ENCODE measurements around the gene ABCC2.
"Not testable (repeated sequence)": the region's sequence is repeated elsewhere in the genome, so short reads cannot be mapped to it uniquely, and the experiment has no call there.

ABCC2 gene

DNA sequence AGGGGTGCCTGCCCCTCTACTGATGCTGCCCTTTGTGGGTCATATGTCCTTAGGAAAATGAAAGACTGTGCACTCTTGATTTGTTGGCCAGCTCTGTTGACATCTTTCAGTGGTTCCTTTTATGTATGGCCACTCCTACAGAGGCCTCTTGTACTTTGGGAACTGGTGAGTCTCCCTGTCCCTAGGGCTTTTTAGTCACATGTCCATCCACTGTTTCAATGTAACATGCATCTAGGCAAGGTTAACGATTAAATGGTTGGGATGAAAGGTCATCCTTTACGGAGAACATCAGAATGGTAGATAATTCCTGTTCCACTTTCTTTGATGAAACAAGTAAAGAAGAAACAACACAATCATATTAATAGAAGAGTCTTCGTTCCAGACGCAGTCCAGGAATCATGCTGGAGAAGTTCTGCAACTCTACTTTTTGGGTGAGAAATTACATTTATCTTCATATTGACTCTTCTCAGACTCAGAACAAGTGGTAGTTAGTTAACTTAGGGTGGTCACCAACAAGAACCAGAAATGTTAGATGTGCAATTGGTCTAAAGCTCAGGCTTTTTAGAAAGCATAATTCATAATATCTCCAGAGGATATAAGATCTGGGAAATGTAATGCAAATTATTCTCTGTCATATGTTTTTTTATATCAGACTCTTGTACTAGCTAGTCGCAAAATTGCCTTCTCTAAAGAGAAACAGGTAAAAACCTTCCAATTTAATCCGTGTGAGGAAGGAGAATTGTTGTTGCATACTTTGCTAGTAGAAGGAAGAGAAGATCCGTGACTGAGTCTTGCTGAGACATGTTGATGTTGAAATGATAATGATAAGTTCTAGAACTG, at the start of gene ABCC2:
TSS of gene ABCC2 (plus strand) at position 194 of the 840 bp plus-strand sequence. CDS start at position 399, 205 bp downstream.
- no peak for DNase-seq (ENCODE audit: low spot score)

DNA sequence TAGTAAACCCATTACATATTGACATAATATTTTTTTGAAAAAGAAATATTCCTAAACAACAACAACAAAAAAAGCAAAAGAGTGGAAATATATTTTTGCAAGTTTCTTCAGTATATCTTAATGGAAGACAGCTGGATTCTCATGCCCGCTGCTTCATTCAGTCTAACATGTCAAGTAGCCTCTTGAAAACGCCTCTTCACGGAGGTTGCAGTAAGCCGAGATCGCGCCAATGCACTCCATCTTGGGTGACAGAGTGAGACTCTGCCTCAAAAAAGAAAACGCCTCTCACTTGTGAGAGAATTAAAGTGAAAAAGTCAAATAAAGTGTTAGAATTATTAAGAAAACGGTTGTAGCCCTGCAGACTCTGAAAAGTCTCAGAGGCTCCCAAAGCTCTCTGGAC, 49.1 kb upstream of the ABCC2 start:
- DNase-seq (ENCODE audit: low spot score), result no peak

DNA sequence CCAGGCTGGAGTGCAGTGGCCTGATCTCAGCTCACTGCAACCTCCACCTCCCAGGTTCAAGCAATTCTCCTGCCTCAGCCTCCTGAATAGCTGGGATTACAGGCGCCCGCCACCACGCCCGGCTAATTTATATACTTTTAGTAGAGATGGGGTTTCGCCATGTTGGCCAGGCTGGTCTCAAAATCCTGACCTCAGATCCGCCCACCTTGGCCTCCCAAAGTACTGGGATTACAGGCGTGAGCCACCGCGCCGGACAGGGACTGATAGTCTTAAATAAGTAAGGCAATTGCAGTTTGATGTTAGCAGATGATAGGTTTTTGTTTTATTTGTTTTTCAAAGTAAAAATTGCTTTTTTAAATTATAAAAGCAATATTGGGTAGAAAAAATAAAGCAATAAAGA, 48.3 kb upstream of the ABCC2 start:
- not testable (repeated sequence) for DNase-seq (ENCODE audit: low spot score)

DNA sequence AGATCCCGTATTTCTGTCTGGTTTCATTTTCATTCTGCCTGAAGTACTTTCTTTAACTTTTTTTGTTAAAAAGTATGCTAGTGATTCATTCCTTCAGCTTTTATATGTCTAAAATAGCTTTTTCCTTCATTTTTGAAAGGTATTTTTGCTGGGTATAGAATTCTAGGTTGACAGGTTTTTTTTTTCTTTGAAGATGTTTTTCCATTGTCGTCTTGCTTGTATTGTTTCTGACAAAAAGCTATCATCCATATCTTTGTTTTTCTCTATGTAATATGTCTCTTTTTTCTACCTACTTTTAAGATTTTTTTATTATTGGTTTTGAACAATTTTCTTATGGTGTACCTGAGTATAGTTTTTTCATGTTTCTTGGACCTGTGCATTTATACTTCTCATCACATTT, 42.2 kb upstream of the ABCC2 start:
- no peak for DNase-seq (ENCODE audit: low spot score)

DNA sequence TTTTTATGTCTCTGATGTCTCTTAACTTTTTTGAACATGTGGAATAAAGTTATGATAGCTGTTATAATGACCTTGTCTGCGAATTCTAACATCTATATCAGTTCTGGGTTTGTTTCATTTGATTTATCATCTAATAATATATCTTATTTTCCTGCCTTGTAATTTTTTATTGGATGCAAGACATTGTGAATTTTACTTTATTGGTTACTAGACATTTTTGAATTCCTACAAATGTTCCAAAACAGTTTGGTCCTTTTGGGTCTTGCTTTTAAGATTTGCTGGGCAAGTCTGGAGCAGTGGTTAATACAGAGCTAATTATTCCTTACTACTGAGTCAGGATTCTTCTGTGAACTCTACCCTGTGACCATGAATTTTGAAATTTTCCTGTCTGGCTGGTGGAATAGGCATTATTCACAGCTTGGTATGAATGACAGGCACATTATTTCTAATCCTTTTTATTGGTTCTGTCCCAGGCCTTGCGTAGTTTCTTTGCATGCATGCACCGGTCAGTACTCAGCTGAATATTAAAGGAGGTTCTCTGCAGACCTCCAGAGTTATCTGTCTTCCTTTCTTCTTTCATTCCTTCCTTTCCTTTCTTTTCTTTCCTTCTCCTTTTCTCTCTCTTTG, 41.4 kb upstream of the ABCC2 start:
- DNase-seq (ENCODE audit: low spot score), result no peak

DNA sequence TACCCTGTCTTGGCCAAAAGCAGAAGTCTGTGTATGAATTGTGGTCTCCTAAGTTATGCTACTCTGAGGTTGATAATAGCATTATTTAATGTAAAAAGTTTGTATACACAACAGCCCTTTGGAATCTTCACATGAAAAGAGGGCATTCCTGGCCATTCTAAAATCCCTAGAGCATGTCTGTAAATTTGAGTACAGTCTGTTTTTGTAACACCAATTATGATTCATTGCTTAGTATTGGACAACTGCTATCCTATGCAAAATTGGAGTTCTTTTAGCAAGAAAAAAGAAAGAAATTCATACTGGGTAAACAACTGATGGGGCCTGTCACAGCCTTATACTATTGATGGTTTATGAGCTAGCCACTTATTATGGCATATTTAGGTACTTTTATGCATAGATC, 40.2 kb upstream of the ABCC2 start:
- no peak for DNase-seq (ENCODE audit: low spot score)

DNA sequence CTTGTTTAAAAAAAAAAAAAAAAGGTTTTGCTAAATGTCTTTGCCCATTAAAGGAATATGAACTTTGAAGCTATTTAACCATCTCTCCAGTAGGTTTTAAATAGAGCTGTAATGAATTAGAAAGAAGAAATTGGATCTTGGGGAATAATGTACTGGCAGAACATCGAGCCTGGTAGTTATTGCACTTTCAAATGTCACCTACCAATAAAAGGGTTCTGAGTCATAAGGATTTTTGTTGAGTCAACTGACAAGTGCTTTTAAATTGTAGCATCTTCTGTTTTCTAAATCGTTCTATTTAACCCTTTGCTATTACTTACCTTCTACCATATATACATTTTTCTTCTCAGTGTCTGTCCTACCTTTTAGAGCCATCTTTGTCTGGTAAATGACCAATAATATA, 39.7 kb upstream of the ABCC2 start:
- DNase-seq (ENCODE audit: low spot score), result no peak

DNA sequence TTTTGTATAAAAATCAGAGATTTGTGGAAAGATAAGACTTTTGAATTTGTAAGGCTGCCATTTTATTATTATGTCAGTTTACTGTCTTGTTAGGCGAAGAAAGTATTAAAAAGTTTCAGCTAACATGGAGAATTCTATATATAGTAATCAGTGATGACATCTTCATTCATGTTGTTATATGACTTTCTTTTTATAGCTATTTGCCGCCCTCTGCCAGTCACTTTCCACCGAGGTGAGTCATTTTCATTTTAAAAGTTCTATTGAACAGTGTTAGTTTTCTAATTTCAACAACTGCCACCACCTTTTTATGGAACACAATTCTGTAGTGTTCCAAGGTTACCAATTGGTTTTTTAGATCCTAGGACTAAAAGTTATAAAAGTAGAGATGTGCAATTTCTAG, 38.6 kb upstream of the ABCC2 start:
- DNase-seq (ENCODE audit: low spot score), result no peak

DNA sequence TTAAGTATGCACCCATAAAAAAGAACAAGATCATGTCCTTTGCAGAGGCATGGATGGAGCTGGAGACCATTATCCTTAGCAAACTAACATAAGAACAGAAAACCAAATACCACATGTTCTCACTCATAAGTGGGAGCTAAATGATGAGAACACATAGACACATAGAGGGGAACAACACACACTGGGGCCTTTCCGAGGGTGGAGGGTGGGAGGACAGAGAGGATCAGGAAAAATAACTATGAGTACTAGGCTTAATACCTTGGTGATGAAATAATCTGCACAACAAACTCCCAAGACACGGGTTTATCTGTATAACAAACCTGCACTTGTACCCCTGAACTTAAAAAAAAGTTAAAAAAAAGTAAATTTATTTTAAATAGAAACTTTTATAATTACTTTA, 36.3 kb upstream of the ABCC2 start:
- DNase-seq (ENCODE audit: low spot score), result not testable (repeated sequence)

DNA sequence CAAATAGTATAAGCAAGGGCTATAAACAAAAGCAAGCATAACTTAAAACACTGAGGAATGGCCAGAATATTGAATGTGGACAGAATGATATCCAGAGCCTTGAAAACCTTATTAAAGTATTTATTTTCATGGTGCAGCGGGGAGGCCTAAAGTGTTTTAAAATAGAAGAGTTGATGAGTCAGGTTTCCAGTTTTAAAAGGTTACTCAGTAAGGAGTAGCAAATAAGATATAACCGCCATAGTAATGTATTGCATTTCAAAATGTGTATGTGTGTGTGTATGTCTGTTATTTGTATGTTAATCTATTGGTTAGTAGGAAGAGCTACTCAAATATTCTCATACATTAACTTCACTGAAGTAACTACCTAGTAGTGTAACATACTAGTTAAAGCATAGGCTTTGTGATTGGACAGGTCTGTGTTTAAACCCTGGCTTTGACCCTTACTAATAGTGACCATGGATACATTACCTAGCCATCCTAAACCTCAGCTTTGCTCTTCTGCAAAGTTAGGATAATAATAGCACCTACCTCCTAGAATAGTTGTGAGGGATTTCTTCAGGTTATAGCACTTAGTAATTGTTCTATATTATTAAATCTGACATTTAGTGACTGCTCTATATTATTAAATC, 33.5 kb upstream of the ABCC2 start:
- DNase-seq (ENCODE audit: low spot score), result no peak

DNA sequence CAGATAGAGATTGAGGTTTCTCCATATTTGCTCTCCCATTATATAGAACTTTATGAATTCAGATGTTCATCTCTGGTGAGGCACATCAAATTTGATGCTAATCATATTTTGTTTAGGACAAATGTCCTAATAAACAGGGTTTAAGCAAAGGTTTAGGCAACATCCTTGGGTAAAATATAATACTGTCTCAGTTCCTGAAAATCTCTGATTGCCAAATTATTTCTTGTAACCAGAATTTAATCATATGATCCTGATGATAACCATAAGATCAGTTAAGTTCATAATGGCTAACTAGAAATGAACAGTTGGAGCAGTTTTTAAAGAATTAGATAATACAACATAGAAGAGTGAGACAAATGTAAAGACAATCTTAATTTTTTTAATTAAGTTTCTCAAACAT, 31.8 kb upstream of the ABCC2 start:
- no peak for DNase-seq (ENCODE audit: low spot score)

DNA sequence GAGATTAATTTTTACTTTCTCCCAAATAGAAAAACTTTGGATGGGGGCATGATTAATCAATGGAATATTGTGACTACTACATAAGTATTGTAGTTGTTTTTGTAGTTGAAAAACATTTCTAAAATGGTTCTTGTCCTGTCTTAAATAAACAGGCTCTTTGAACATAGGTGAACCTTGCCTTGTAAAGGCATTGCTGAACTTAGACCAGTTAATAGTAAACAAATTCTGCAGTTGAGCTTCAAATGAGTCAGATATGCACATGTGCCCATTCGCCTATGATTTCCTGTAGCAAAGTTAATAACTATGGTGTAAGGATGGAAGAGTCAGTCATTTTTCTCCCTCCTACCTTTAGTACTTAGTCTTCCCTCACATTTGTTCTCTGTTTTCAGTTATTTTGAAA, 27.8 kb upstream of the ABCC2 start:
- DNase-seq (ENCODE audit: low spot score), result no peak

DNA sequence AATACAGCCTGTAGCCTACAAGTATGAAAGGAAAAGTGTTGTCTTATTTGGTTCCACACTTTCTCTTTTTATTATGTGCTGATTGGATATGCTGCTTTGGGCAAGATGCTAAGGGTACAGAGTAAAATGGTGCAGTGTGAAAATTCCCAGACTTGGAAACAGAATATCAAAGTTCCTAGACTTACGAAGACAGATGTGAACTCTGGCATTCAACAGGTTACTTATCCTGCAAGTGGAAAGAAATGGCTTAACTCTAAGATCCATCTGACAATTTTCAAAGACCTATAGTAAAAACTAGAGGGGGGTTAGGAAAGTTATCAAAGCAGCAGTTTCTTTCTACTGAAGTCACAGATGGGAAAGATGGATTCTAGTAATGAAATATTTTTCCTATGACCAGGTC, 26.3 kb upstream of the ABCC2 start:
- no peak for DNase-seq (ENCODE audit: low spot score)

DNA sequence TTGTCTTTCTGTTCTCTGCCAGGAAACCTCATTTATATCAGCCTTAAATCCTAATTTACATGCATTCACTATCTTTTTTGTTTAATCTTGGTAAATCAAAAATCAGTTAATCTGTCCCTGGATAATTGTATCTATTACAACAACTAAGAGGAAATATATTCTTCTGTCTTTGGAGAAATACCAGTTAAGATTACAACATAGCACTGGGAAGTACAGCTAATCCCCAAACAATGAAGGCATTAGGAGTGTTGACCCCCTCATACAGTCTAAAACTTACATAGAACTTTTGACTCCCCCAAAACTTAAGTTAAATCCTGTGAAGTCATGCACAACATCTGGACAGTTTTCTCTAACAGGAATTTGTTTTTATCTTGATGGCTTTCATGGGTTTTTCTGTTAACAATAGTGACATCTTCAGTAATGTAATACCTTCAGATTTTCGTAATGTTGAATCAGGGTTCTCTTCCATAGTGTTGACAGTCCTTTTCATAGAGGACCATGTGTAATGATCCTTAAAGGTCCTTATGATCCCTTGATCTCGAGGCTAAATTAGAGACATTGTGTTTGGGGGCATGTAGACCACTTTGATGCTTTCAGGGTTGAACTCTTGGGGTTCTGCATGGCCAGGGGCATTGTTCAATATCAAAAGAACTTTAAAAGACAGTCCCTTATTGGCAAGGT, 24.1 kb upstream of the ABCC2 start:
- DNase-seq (ENCODE audit: low spot score), result no peak

DNA sequence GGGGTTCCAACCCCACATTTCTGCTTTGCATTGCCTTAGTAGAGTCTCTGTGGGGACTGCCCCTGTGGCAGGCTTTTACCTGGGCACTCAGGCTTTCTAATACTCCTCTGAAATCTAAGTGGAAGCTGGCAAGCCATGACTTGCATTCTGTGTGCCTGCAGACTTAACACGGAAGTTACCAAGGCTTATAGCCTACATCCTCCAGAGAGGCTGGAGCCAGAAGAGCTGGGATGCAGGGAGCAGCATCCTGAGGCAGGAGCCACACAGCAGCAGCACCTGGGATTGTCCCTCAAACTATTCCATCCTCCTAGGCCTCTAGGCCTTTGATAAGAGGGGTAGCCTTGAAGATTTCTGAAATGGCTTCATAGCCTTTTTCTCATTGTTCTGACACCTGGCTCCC, 22.1 kb upstream of the ABCC2 start:
- no peak for DNase-seq (ENCODE audit: low spot score)

DNA sequence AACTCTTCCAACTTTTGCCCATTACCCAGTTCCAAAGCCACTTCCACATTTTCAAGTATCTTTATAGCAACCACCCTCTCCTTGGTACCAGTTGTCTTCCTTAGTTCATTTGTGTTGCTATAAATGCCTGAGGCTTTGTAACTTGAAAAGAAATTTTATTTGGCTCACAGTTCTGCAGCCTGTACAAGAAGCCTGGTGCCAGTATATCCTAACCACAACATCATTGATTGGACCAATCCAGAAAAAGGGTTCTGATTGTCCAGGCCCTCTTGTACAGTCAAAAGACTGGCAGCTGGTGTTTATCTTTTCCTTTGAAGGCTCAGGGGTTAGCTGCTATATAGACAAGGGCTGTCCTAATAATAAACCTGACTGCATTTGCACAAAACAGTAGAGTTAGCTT, 21.1 kb upstream of the ABCC2 start:
- no peak for DNase-seq (ENCODE audit: low spot score)

DNA sequence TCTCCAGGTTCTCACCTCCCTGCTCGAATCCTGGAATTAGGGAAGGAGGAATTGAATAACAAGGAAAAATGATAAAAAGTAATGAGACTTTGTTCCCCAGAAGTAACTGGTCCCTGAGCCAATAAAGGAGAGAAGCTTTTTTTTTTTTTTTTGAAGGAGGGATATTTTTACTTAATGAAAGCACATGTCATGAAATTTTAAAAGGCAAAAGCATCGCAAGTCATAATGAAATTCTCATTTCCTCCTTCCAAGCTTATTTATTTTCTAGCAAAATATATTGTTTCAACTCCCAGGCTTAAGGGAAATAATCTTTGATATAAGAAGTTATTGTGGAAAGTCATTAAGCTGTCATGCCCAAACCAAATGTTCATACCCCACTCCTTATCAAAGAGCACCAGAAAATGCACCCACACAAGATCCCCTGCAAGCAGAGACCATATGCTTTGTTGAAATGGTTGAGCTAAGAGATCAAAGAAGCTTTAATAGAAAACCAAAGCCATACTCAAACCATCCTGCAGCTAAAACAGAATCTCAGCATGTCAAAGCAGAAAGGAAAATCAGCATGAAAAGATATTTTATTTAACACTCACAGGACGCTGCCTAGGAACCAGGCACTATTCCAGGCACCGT, 16.7 kb upstream of the ABCC2 start:
- DNase-seq (ENCODE audit: low spot score), result no peak

DNA sequence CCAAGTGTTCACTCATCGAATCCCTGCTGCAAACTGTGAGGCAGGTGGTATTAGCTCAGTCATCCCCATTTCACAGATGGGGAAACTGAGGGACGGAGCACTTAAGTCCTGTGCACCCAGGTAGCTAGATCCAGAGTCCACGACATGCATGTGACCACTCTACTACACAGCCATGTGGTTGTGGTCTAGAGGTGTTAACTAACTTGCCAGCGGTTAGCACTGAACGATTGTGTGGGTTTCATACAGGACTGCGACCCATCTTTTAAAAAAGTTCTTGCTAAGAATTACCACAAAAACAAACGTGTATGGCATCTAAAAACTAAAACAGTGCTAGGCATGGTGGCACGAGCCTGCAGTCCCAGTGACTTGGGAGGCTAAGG, 16.1 kb upstream of the ABCC2 start:
- no peak for DNase-seq (ENCODE audit: low spot score)

DNA sequence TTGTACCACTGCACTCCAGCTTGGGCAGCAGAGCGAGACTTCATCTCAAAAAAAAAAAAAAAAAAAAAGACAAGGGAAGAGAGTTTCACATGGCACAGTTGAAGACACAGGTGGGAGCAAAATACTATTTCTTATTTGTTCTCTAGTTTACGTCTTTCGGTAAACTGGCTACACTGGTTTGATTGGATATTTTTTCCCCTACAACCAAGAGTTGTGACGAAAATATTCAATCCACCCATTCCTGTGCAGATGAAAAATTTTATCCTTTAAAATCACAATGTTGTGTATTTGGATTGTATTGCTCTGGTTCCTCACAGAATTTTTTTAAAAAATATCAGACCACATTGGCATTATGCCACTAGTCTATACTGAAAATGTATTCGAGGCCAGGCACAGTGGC, 14.5 kb upstream of the ABCC2 start:
- no peak for DNase-seq (ENCODE audit: low spot score)

DNA sequence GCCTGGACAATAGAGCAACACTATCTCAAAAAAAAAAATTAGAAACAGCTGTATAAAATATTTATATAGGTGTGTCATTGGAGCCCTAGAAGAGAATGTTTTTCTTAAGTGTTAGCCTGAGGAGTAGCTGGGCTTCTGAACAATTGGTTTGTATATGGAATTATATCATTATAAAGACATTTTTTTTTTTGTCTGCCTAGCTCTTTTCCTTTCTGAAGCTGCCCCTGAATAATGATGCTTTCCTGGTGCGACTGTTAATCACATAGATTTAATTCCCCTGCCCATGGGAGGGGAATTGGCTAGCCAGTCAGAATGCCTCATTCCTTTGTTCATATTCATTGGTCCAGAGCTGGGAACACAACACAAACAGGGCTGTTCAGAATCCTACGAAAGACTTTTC, 13.9 kb upstream of the ABCC2 start:
- DNase-seq (ENCODE audit: low spot score), result no peak

DNA sequence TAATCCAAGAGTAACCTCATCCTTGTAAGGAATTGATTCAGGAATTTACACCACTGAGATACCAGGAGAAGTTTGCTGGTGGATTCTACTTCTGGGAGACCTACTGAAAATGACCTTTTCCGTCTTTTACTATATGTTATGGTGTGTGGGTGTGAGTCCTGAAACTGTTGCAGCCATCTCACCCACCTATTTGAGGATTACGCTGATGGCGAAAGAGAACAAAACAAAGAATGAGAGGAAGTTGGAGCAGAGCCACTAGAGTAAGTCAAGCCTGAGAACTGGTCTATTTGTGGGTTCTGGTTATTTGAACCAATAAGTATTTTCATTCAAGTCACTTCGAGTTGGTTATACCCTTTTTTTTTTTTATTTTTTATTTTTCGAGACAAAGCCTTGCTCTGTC, 12.7 kb upstream of the ABCC2 start:
- no peak for DNase-seq (ENCODE audit: low spot score)

DNA sequence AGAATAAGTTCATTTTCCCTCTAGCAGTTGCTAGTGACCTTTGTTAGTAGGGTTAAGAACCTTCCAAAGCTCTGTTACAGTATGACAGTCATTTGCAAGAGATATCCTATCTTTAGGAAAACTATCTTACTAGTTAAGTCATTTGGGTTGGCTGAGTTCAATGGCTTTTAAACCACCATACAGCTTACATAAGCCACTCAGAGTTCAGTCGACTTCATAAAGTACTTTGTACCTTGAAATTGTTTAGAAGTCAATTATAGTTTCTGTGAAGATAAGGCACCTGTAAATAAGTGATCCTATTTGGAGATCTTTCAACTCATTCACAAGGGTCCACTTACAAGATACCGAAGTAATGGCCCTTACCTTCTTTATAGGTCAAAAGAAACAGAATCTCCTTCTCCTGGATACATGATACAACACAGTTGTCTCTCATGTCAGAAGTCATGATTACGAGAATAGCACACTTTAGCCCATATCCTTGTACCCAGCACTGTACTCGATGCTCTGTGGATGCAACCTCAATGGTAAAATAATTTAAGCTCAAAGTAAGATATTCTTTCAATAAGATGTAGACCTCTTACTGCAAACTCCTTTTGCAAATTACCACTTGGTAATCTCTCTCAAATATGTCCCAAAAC, 11.9 kb upstream of the ABCC2 start:
- no peak for DNase-seq (ENCODE audit: low spot score)

Measured in CD4-positive, alpha-beta T cell treated with Interleukin-6 at 100 ng/mL for 8 hours (primary cell).